ENCODE data around the gene HAUS3. TPM values are rescaled to one million over a fixed set of nuclear protein-coding genes. Genes with fewer than 3 reads are reported as not detected.

The HAUS3 gene
- total RNA-seq, 4 donors from 2014 or later, result 4.8 to 12.1 (median 9.5) TPM

- no peak overlapping the region for H3K4me3 ChIP-seq
- ATAC-seq (no peak), DNase-seq (no peak)
- no peak overlapping the region for H3K27ac ChIP-seq
- in situ Hi-C loops (cut with MboI; ENCODE audit: low sequenced_read_pairs in 4 of 4) (no loop called here), intact Hi-C loops (cut with DNase I; ENCODE audit: low total_unique reads) (no loop called here)
- no peaks in the 10 kb centered on the region for H3K9me3 ChIP-seq
- TF ChIP-seq POLR2A (IDR thresholded peaks at IDR 0.05) (no peak), CTCF (IDR thresholded peaks at IDR 0.05 in 4 of 5, conservative IDR thresholded peaks at IDR 0.05 in 1 of 5) (no peak)
- H3K27me3 ChIP-seq, result no peaks in the 10 kb centered on the region
- H3K36me3 ChIP-seq, result peaks cover 0 to 51% of the 10 kb centered on the region in 2 donors
- H3K4me1 ChIP-seq, result peaks cover 5 to 32% of the 10 kb centered on the region in 2 donors
These were observed 8.6 kb upstream of the HAUS3 start for GRCh38 chr4:2250357-2251072.

- ATAC-seq (no peak), DNase-seq (no peak)
- in situ Hi-C loops (cut with MboI; ENCODE audit: low sequenced_read_pairs in 4 of 4), result loop anchor here in 3 of 4 donors (25.0 kb wide), 2 partner anchors 163 to 713 kb away; partner anchors contain the start of genes CFAP99 (in 2 of the 3), ZFYVE28 (in 2 of the 3), GRK4 (in 1 of the 3) and NOP14 (in 1 of the 3)
- Histone ChIP-seq H3K4me1 (peaks cover 3 to 30% of the 10 kb centered on the region in 2 donors), H3K36me3 (peaks cover 0 to 47% of the 10 kb centered on the region in 2 donors), H3K4me3 (no peak overlapping the region), H3K27ac (no peak overlapping the region), H3K9me3 (no peaks in the 10 kb centered on the region), H3K27me3 (no peaks in the 10 kb centered on the region)
- TF ChIP-seq CTCF (IDR thresholded peaks at IDR 0.05 in 4 of 5, conservative IDR thresholded peaks at IDR 0.05 in 1 of 5) (no peak), POLR2A (IDR thresholded peaks at IDR 0.05) (no peak)
- intact Hi-C loops (cut with DNase I; ENCODE audit: low total_unique reads), result no loop called here
These were observed 7.8 kb upstream of the HAUS3 start for GRCh38 chr4:2249526-2250356.

DNA sequence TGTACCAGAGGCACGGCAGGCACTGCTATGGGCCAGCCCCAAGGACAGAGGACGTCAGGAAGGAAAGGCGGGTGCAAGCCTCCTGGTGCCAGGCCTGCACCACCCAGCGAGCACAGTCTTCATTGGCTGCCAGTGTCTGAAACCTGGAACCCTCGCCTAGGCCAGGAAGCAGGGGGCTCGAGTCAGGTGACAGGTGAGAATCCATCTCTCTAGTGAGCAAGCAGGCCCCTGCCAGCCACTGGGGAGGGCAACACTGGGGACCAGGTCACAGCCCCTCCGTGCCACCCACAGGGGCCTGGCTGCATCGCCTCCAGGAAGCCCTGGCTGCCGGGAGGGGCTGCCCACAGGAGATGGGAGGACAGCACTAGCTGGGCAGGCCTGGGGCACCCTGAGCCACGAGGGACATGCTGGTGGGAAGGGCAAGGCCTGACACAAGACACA is 6.9 kb upstream of the HAUS3 start:
- intact Hi-C loops (cut with DNase I; ENCODE audit: low total_unique reads), result no loop called here
- Histone ChIP-seq H3K27ac (no peak overlapping the region), H3K9me3 (no peaks in the 10 kb centered on the region), H3K4me3 (no peak overlapping the region), H3K36me3 (peaks cover 0 to 43% of the 10 kb centered on the region in 2 donors), H3K27me3 (no peaks in the 10 kb centered on the region), H3K4me1 (peaks cover 3 to 23% of the 10 kb centered on the region in 2 donors)
- in situ Hi-C loops (cut with MboI; ENCODE audit: low sequenced_read_pairs in 4 of 4), result loop anchor here in 3 of 4 donors (25.0 kb wide), 2 partner anchors 163 to 713 kb away; partner anchors contain the start of genes CFAP99 (in 2 of the 3), ZFYVE28 (in 2 of the 3), GRK4 (in 1 of the 3) and NOP14 (in 1 of the 3)
- ATAC-seq (no peak), DNase-seq (no peak)
- TF ChIP-seq CTCF (IDR thresholded peaks at IDR 0.05 in 4 of 5, conservative IDR thresholded peaks at IDR 0.05 in 1 of 5) (no peak), POLR2A (IDR thresholded peaks at IDR 0.05) (no peak)

GRCh38 chr4:2248044-2248780 is 6.3 kb upstream of the HAUS3 start:
- Histone ChIP-seq H3K9me3 (no peaks in the 10 kb centered on the region), H3K27me3 (no peaks in the 10 kb centered on the region), H3K36me3 (peaks cover 0 to 39% of the 10 kb centered on the region in 2 donors), H3K27ac (no peak overlapping the region), H3K4me3 (no peak overlapping the region), H3K4me1 (peaks cover 0 to 18% of the 10 kb centered on the region in 2 donors)
- no peak for TF ChIP-seq POLR2A (IDR thresholded peaks at IDR 0.05)
- no peak for TF ChIP-seq CTCF (IDR thresholded peaks at IDR 0.05 in 4 of 5, conservative IDR thresholded peaks at IDR 0.05 in 1 of 5)
- intact Hi-C loops (cut with DNase I; ENCODE audit: low total_unique reads), result no loop called here
- DNase-seq (peak in 1 of 2 donors; percentile 1), ATAC-seq (no peak)
- in situ Hi-C loops (cut with MboI; ENCODE audit: low sequenced_read_pairs in 4 of 4), result loop anchor here in 3 of 4 donors (25.0 kb wide), 2 partner anchors 164 to 714 kb away; partner anchors contain the start of genes CFAP99 (in 2 of the 3), ZFYVE28 (in 2 of the 3), GRK4 (in 1 of the 3) and NOP14 (in 1 of the 3)
